ENCODE measurements around the gene FAP.

Gene FAP

DNA sequence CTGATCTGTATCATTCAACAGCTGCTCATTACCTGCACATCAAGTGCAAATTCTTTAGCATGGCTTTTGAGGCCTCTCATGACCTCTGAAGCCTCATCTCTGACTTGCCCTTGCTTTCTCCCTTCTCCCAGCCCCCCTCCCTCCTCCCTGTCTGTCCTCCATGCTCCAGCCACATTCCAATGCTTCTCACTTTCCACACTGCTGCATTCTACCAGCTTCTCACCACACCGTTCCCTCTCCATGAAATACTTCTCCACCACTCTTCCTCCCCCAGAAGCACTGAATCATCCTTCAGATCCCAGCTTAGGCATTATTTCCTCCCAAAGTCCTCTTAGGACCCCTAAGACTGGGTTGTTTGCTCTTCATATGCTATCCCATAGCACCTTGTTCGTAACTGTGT lies 118.1 kb downstream of the FAP start:
- DNase-seq = peak; percentile 30

DNA sequence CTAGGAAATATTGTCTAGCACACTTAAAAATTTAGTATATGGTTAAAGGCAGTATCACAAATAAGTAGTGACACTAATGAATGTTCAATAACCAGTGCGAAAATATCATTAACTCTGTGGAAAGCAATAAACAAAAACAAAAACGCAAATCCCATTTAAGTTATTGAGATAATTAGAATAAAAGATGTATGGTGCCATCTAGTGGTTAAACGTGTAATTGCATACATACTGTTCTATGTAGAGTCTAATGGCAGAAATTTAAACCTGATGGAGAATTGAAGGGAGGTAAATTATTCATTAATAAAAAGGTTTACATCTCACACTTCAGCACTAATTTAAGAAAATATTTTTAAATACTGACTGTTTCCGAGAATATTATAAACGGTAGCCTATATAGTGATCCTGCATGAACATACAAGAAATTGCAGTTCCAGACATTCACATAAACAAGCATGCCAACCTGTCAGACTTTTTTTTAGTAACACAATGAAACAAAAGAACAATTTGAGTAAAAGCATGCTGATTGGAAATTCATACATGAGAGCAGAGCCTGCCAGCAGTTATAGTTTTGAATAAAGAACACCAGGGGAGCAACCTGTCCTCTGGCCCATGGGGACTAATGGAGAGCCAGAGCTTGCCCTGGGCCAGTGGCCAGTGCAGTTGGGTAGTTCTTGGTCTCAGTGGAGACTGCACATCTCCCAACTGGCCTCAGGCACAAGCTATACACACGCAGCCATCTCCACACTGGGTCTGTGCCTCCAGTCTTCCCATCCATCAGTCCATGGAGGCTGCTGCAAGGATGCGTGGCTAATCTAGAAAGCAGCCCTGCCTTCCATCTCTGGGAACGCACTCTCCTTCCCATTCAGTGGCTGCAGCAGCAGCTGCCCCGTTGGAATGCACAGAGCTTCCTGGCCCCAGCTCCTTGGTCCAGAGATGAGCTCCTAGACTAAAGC lies 119.2 kb downstream of the FAP start:
- peak; percentile 57 for DNase-seq

All from fibroblast of skin of back (primary cell).